Natural killer cell treated with Interleukin-12 subunit alpha and Interleukin-12 subunit beta and Interleukin-15 and Interleukin-18, amount 100 ng/mL, for 72 hours (primary cell): ENCODE results near the gene PTPRG. TPM values are rescaled to one million over a fixed set of nuclear protein-coding genes. Genes with fewer than 3 reads are reported as not detected.

Experiments
- ATAC-seq, 2 donors: fragments of 150-1000 bp; cut with Tn5 transposase in 1 of 2; sonication (Bioruptor Pico), chemical (Tn5 transposase) in 1 of 2; 2 replicates each; pipeline ENCODE4 v1.10.0; 2021
- DNase-seq: peaks from one replicate; pipeline ENCODE4 v3.0.0; 2022; ENCODE audit warnings: low spot score
- H3K27ac Mint-ChIP-seq, 2 donors: 1 replicate in 1 of 2; 2 replicates in 1 of 2; pipeline ENCODE4 v1.8.0; 2022; ENCODE audit warnings: mixed read lengths in 2 of 2, mild to moderate bottlenecking in 1 of 2, moderate library complexity in 1 of 2
- H3K27me3 Mint-ChIP-seq, 2 donors: 1 replicate in 1 of 2; 2 replicates in 1 of 2; pipeline ENCODE4 v1.8.0; 2022; ENCODE audit warnings: mixed read lengths in 2 of 2
- H3K36me3 Mint-ChIP-seq: one replicate; pipeline ENCODE4 v1.8.0; 2022; ENCODE audit warnings: mixed read lengths
- H3K4me1 Mint-ChIP-seq, 2 donors: 1 replicate in 1 of 2; 2 replicates in 1 of 2; pipeline ENCODE4 v1.8.0; 2022; ENCODE audit warnings: low read depth in 2 of 2, mixed read lengths in 2 of 2, mild to moderate bottlenecking in 1 of 2
- H3K4me3 Mint-ChIP-seq: one replicate; pipeline ENCODE4 v1.8.0; 2022; ENCODE audit warnings: mixed read lengths
- H3K9me3 Mint-ChIP-seq: 2 replicates; pipeline ENCODE4 v1.8.0; 2022; ENCODE audit warnings: mixed read lengths
- total RNA-seq, 2 donors: library from RNA; stranded (reverse); gene quantifications; one replicate each; pipeline ENCODE4 v1.2.3, GENCODE V29; 2022

Gene PTPRG
- total RNA-seq: under 1 TPM; 0.33 to 0.93 TPM

DNA sequence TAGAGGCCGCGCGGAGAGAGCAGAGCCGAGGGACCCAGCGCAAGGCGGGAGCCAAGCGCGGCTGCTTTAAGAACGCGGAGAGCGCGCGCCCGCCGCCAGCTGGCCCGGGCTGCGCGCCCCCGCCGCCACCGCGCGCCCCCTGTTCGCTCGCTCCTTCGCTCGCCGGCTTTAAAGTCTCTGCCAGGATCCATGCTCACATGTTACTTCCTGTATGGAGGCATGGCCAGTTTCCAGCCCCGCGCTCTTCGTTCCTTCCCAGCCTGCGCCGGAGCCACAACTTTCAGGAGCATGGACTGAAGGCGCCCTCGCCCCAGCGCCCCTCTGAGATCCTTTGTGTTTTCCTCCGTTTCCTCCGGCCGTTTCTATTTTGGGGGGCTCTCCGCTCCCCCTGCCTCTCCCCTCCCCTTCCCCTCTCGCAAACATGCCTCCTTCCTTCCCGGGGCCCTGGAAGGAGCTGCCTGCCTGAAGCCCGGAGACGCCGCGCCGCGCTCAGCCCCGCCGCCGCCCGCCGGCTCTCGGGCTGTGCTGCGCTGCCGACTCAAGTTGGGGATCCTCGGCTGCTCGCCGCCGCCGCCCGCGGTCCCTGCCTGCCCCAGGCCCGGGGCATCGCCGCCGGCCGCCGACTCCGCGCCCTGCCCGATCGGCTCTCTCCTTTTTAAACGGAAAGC lies at the start of gene PTPRG:
PTPRG (plus strand) TSS at position 198 of the 668 bp plus-strand sequence. CDS start 717 bp downstream, outside the sequence.
- no peak for DNase-seq
- peaks cover 9 to 39% of the 10 kb centered on the region in 2 donors for H3K27me3 Mint-ChIP-seq
- peak in 1 of 2 donors; percentile 29 for ATAC-seq

DNA sequence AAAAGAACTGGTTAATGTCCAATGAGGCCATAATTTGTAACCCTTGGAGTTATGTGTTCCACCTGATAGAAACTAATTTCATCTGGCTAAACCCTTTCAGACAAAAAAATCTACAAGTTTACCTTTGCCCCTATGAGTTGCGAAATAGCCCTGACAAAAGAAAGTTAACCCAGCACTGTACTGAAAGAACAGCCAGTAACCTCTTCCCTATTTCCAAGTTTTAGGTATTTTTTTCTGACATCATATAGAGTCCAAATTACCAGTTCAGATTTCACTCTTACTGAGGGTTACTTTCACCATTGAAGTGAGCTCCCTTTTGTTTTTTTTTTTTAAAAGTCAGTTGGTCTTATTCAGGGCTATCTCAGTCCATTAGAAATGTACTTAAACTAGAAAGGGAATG lies 42.8 kb upstream of the PTPRG start:
- peaks cover 0 to 2% of the 10 kb centered on the region in 2 donors for H3K27me3 Mint-ChIP-seq
- H3K36me3 Mint-ChIP-seq: no peaks in the 10 kb centered on the region
- peaks cover 5% of the 10 kb centered on the region for H3K9me3 Mint-ChIP-seq
- H3K4me1 Mint-ChIP-seq: peaks cover 0 to 3% of the 10 kb centered on the region in 2 donors
- H3K27ac Mint-ChIP-seq: no peak overlapping the region
- H3K4me3 Mint-ChIP-seq: no peak overlapping the region
- DNase-seq: no peak
- no peak for ATAC-seq

More for the DNA sequence above, at the start of gene PTPRG:
- Mint-ChIP-seq H3K4me3 (peak within 1 kb of the TSS; percentile 57), H3K9me3 (peaks cover 3% of the 10 kb centered on the region), H3K27ac (no peak within 1 kb of the TSS), H3K4me1 (peaks cover 0 to 2% of the 10 kb centered on the region in 2 donors), H3K36me3 (peaks cover under 1% of the 10 kb centered on the region)

DNA sequence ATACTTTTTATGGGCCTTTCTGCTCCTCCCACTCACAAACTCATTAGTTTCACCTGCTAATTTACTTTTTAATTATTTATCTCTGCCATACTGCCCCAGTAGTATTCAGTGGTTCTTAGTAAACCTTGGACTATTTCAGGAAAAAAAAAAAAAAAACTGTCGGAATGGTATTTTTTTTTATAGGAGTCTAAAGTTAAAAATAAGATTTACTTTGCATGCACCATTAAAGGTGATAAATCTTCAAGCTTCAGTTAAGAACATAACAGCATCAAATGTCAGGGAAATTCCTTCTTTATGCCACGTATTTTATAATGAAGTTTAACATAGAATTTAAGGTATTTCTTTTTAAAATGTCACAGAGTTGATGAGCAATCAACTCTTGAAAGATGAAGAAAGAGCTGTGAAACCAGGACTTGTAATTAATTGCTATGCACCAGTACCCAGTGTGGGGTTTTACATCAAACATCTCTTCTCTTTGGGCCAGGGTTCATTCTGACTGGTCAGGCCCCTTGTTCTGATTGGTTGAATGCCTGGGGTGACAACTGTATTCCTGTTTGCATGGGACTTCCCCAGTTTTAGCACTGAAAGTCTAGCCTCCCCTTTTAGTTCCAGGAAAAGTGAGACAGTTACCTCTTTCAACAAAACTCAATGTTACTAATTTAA lies 40.3 kb upstream of the PTPRG start:
- Mint-ChIP-seq H3K27me3 (peaks cover 0 to 5% of the 10 kb centered on the region in 2 donors), H3K4me1 (peaks cover 0 to 3% of the 10 kb centered on the region in 2 donors), H3K4me3 (no peak overlapping the region), H3K27ac (no peak overlapping the region), H3K36me3 (no peaks in the 10 kb centered on the region), H3K9me3 (no peaks in the 10 kb centered on the region)
- peak; percentile 57 to 85 for ATAC-seq
- no peak for DNase-seq

GRCh38 chr3:61522060-61522459 lies 39.3 kb upstream of the PTPRG start:
- Mint-ChIP-seq H3K4me3 (peak overlapping the region; percentile 11), H3K4me1 (peaks cover 0 to 3% of the 10 kb centered on the region in 2 donors), H3K27me3 (peaks cover 0 to 5% of the 10 kb centered on the region in 2 donors), H3K36me3 (no peaks in the 10 kb centered on the region), H3K9me3 (no peaks in the 10 kb centered on the region), H3K27ac (peak overlapping the region in 1 of 2 donors; percentile 37)
- ATAC-seq: no peak
- DNase-seq: no peak

DNA sequence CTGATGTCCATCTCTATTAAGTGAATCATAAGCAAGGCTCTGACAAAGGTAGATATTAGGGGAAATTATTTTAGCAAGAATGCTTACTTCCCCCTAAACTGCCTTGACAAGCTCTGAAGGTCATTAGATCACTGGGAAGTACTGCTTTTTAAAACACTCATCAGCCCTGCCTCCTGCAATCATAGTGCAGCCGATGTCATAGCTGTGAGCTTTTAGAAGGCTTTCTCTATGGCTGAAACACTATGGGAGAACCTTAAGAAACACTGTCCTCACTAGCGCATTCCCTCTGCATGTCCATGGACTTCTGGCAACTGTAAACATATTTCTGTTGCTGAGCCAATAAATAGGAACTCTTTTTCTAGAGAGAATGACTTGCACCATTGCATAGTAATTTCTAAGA lies 38.7 kb upstream of the PTPRG start:
- H3K27ac Mint-ChIP-seq: no peak overlapping the region
- H3K9me3 Mint-ChIP-seq: no peaks in the 10 kb centered on the region
- peaks cover 0 to 3% of the 10 kb centered on the region in 2 donors for H3K4me1 Mint-ChIP-seq
- H3K27me3 Mint-ChIP-seq: peaks cover 0 to 5% of the 10 kb centered on the region in 2 donors
- H3K4me3 Mint-ChIP-seq: no peak overlapping the region
- no peaks in the 10 kb centered on the region for H3K36me3 Mint-ChIP-seq
- ATAC-seq (no peak), DNase-seq (no peak)

GRCh38 chr3:61524933-61525332 lies 36.4 kb upstream of the PTPRG start:
- peaks cover 0 to 3% of the 10 kb centered on the region in 2 donors for H3K27me3 Mint-ChIP-seq
- no peak overlapping the region for H3K4me3 Mint-ChIP-seq
- H3K9me3 Mint-ChIP-seq: no peaks in the 10 kb centered on the region
- H3K36me3 Mint-ChIP-seq: no peaks in the 10 kb centered on the region
- no peak overlapping the region for H3K27ac Mint-ChIP-seq
- no peak for DNase-seq
- ATAC-seq: no peak
- H3K4me1 Mint-ChIP-seq: peaks cover 0 to 3% of the 10 kb centered on the region in 2 donors

GRCh38 chr3:61526308-61526707 lies 35.1 kb upstream of the PTPRG start:
- H3K9me3 Mint-ChIP-seq: no peaks in the 10 kb centered on the region

GRCh38 chr3:61527011-61527410 lies 34.4 kb upstream of the PTPRG start:
- H3K4me1 Mint-ChIP-seq: peaks cover 0 to 3% of the 10 kb centered on the region in 2 donors
- no peaks in the 10 kb centered on the region for H3K36me3 Mint-ChIP-seq
- peaks cover 0 to 3% of the 10 kb centered on the region in 2 donors for H3K27me3 Mint-ChIP-seq
- no peak for ATAC-seq
- H3K9me3 Mint-ChIP-seq: no peaks in the 10 kb centered on the region
- H3K4me3 Mint-ChIP-seq: no peak overlapping the region
- H3K27ac Mint-ChIP-seq: no peak overlapping the region
- DNase-seq: no peak

More at GRCh38 chr3:61526308-61526707, 35.1 kb upstream of the PTPRG start:
- no peak overlapping the region for H3K27ac Mint-ChIP-seq
- peaks cover 0 to 3% of the 10 kb centered on the region in 2 donors for H3K4me1 Mint-ChIP-seq
- no peaks in the 10 kb centered on the region for H3K36me3 Mint-ChIP-seq
- ATAC-seq (no peak), DNase-seq (no peak)
- peaks cover 0 to 3% of the 10 kb centered on the region in 2 donors for H3K27me3 Mint-ChIP-seq
- H3K4me3 Mint-ChIP-seq: no peak overlapping the region

DNA sequence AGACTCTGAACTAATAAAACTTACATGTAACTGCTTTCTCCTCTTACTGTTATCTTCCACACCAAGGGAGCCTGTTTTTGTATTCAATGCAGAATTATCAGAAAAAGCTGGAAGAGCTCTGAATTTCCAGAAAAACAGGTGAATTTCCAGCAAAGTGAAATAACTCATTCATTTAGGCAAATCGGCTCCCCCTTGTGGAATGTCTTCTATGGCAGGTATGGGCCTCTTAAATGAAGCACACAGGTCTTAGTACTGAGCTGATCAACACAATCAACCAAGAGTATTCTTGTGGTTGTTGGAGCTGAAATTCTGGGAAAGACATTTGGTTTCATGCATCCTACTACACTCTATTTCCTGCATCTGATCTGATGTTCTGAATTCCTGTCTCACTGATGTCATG lies 31.0 kb upstream of the PTPRG start:
- no peaks in the 10 kb centered on the region for H3K27me3 Mint-ChIP-seq
- no peak overlapping the region for H3K27ac Mint-ChIP-seq
- ATAC-seq (no peak), DNase-seq (no peak)
- H3K4me1 Mint-ChIP-seq: no peaks in the 10 kb centered on the region
- no peaks in the 10 kb centered on the region for H3K36me3 Mint-ChIP-seq
- no peaks in the 10 kb centered on the region for H3K9me3 Mint-ChIP-seq
- H3K4me3 Mint-ChIP-seq: no peak overlapping the region

DNA sequence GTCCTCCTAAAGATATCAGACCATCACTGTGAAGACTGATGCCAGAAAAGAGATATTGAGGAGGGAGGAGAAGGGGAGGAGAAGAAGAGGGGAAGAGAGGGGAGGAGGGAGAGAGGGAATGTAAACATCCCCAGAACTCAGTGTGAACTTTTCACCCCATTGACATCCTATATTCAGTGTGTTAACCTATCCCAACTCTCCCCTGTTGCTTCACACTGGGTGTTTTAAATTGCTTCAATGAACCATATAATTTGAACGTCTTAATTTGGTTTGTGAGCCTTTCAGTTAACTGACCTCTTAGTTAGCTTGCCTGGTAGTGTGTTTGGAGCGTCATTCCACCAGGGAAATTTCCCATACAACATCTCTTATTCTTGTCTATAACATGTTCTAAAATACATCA lies 29.8 kb upstream of the PTPRG start:
- Mint-ChIP-seq H3K27ac (no peak overlapping the region), H3K27me3 (no peaks in the 10 kb centered on the region), H3K4me1 (no peaks in the 10 kb centered on the region), H3K9me3 (no peaks in the 10 kb centered on the region), H3K36me3 (no peaks in the 10 kb centered on the region), H3K4me3 (no peak overlapping the region)
- DNase-seq (no peak), ATAC-seq (no peak)

DNA sequence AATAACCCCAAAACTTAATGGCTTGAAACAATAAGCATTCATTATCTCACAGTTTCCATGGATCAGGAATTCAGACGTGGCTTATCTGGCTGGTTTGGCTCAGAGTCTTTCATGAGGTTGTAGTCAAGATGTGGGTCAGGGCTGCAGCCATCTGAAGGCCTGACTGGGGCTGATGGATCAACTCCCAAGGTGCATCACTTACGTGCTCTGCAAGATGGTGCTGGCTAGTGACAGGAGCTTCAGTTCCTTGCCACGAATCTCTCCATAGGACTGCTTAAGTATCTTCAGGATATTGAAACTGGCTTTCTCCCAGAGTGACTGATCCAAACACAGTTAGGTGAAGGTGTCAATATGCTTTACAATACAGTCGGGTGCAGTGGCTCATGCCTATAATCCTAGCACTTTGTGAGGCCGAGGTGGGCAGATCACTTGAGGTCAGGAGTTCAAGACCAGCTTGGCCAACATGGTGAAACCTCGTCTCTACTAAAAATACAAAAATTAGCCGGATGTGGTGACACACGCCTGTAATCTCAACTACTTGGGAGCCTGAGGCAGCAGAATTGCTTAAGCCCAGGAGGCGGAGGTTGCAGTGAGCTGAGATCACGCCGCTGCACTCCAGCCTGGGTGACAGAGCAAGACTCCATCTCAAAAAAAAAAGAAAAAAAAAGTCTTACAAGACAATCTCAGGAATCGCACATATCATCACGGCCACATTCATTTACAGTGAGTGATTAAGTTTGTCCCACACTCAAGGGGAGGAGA lies 28.5 kb upstream of the PTPRG start:
- no peaks in the 10 kb centered on the region for H3K4me1 Mint-ChIP-seq
- H3K36me3 Mint-ChIP-seq: no peaks in the 10 kb centered on the region
- ATAC-seq (no peak), DNase-seq (no peak)
- no peaks in the 10 kb centered on the region for H3K27me3 Mint-ChIP-seq
- H3K9me3 Mint-ChIP-seq: no peaks in the 10 kb centered on the region
- H3K4me3 Mint-ChIP-seq: no peak overlapping the region
- no peak overlapping the region for H3K27ac Mint-ChIP-seq

DNA sequence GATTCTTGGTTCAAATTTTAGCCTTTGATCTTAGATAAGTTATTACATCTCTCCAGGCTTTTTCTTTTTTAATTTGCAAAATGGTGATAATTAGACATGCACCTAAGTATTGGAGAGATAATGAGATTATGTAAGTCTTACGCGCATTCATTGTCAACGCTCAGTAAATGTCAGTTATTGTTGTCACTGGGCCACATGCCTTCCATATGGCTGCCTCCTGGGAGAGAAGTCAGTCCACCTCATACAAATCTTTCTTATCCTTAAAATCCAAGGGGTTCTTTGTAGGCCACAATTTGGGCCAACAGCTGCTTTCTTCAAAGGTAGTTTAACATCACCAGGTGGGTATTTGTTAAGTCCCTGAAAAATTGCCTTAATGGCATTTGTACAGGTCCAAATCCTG lies 25.5 kb upstream of the PTPRG start:
- Mint-ChIP-seq H3K27me3 (peaks cover 0 to 5% of the 10 kb centered on the region in 2 donors), H3K4me1 (no peaks in the 10 kb centered on the region), H3K27ac (no peak overlapping the region), H3K36me3 (no peaks in the 10 kb centered on the region), H3K4me3 (no peak overlapping the region), H3K9me3 (no peaks in the 10 kb centered on the region)
- DNase-seq (no peak), ATAC-seq (no peak)

DNA sequence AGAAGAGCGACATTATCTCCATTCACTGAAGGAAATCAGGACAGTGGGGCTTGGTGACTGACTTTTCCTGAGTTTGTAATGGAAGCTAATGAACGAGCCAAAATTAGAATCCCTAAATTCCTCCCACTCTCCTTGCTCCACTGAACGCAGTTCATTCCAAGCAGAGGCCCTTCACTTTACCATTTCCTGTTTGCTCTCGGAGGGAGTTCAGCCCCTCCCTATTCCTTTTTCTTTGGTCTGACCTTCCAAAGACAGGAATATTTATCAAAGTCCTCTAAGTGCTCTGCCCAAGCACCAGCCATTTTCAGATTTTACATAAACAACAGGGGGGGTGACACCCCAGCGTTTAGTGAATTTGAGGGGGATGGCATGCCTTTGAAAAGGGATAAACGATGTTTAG lies 24.0 kb upstream of the PTPRG start:
- Mint-ChIP-seq H3K4me1 (no peaks in the 10 kb centered on the region), H3K27ac (no peak overlapping the region), H3K9me3 (no peaks in the 10 kb centered on the region), H3K27me3 (peaks cover 0 to 5% of the 10 kb centered on the region in 2 donors), H3K4me3 (no peak overlapping the region), H3K36me3 (no peaks in the 10 kb centered on the region)
- ATAC-seq (no peak), DNase-seq (no peak)

DNA sequence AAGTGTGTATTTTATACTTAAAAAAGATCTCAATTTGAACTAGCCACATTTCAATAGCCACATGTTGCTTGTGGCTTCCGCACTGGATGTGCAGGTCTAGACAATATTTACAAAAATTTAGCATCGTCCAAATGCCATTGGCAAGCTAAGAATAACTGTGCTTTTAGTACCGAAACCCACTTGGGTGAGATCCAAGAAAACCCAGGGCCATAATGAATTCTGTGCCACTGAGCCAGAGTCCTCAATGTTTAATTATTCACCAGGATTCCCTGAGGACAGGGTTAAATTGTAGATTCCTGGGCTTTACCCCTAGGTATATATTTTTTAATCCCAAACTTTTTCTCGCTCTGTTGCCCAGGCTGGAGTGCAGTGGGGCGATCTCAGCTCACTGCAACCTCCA lies 22.9 kb upstream of the PTPRG start:
- peaks cover 0 to 5% of the 10 kb centered on the region in 2 donors for H3K27me3 Mint-ChIP-seq
- no peak overlapping the region for H3K4me3 Mint-ChIP-seq
- ATAC-seq (no peak), DNase-seq (no peak)
- H3K36me3 Mint-ChIP-seq: no peaks in the 10 kb centered on the region
- H3K4me1 Mint-ChIP-seq: no peaks in the 10 kb centered on the region
- no peak overlapping the region for H3K27ac Mint-ChIP-seq
- H3K9me3 Mint-ChIP-seq: no peaks in the 10 kb centered on the region
